Suprapubic skin (tissue), 4 donors: Measurements from ENCODE around the gene AP3B1. TPM values are rescaled to one million over a fixed set of nuclear protein-coding genes. Genes with fewer than 3 reads are reported as not detected.

Experiments
- DNase-seq, 2 donors: peaks; one replicate each; pipeline ENCODE4 v3.0.0-alpha.2; 2019; ENCODE audit warnings: low spot score in 2 of 2
- H3K27ac ChIP-seq: fragments of 200-600 bp; sonication (generic); one replicate; pipeline ENCODE4 v1.5.1; 2019
- H3K27me3 ChIP-seq: fragments of 200-600 bp; sonication (generic); one replicate; pipeline ENCODE4 v1.5.1; 2019
- H3K36me3 ChIP-seq: fragments of 200-600 bp; sonication (generic); one replicate; pipeline ENCODE4 v1.5.1; 2019
- H3K4me1 ChIP-seq: fragments of 200-600 bp; sonication (generic); one replicate; pipeline ENCODE4 v1.5.1; 2019
- H3K4me3 ChIP-seq: fragments of 200-600 bp; sonication (generic); one replicate; pipeline ENCODE4 v1.5.1; 2019; ENCODE audit warnings: mild to moderate bottlenecking
- H3K9me3 ChIP-seq: fragments of 200-600 bp; sonication (generic); one replicate; pipeline ENCODE4 v1.5.1; 2019
- CTCF ChIP-seq, 2 donors: fragments of 200-600 bp in 1 of 2; fragments of 450-650 bp in 1 of 2; sonication (generic) in 1 of 2; IDR thresholded peaks; one replicate each; pipeline ENCODE4 v1.5.1; 2016 to 2019; ENCODE audit warnings: antibody characterized with exemption in 2 of 2, mild to moderate bottlenecking in 1 of 2, moderate library complexity in 1 of 2
- EP300 ChIP-seq: sonication (generic); formaldehyde crosslinking; IDR thresholded peaks from one replicate; pipeline ENCODE4 v1.6.1; 2017; ENCODE audit warnings: antibody characterized with exemption
- POLR2A ChIP-seq, 2 donors: fragments of 450-650 bp; IDR thresholded peaks; one replicate each; pipeline ENCODE4 v1.6.1; 2017; ENCODE audit warnings: antibody characterized with exemption in 2 of 2, mild to moderate bottlenecking in 2 of 2, moderate library complexity in 2 of 2
- POLR2AphosphoS5 ChIP-seq, 3 donors: sonication (generic); formaldehyde crosslinking; IDR thresholded peaks; one replicate each; pipeline ENCODE4 v1.6.1; 2017; ENCODE audit warnings: antibody characterized with exemption in 3 of 3
- WGBS: methylation state at CpG from one replicate; pipeline ENCODE4 v1.1.5; 2018; 5-methylcytosine and 5-hydroxymethylcytosine counted together
- total RNA-seq, 4 donors: library from RNA; depleted of rRNA; stranded (reverse); fragments of >200 nt; gene quantifications; one replicate each; pipeline ENCODE4 v1.1.0, GENCODE V29; 2016

AP3B1 gene
- total RNA-seq, 4 donors from 2014 or later = 32.2 to 44.0 (median 33.1) TPM

- no peak overlapping the region for H3K4me3 ChIP-seq
- peaks cover 4% of the 10 kb centered on the region for H3K9me3 ChIP-seq
- 77% methylated on average over 2 of the region's 2 CpGs for WGBS
- peaks cover 46% of the 10 kb centered on the region for H3K36me3 ChIP-seq
- H3K27me3 ChIP-seq = no peaks in the 10 kb centered on the region
- no peaks in the 10 kb centered on the region for H3K4me1 ChIP-seq
- no peak for DNase-seq
- H3K27ac ChIP-seq = no peak overlapping the region
- TF ChIP-seq POLR2AphosphoS5 (IDR thresholded peaks at IDR 0.05) (no peak), POLR2A (IDR thresholded peaks at IDR 0.05) (no peak), CTCF (IDR thresholded peaks at IDR 0.05) (no peak), EP300 (no peak)
Measured at GRCh38 chr5:78221964-78222451, 72.5 kb downstream of the AP3B1 start.

- no peak overlapping the region for H3K4me3 ChIP-seq
- WGBS = 98% methylated on average over 1 of the region's 1 CpG
- H3K36me3 ChIP-seq = peaks cover 46% of the 10 kb centered on the region
- H3K4me1 ChIP-seq = no peaks in the 10 kb centered on the region
- H3K27ac ChIP-seq = no peak overlapping the region
- no peak for DNase-seq
- no peaks in the 10 kb centered on the region for H3K27me3 ChIP-seq
- TF ChIP-seq CTCF (IDR thresholded peaks at IDR 0.05) (no peak), POLR2A (IDR thresholded peaks at IDR 0.05) (no peak), POLR2AphosphoS5 (IDR thresholded peaks at IDR 0.05) (no peak), EP300 (no peak)
- peaks cover 4% of the 10 kb centered on the region for H3K9me3 ChIP-seq
Measured at GRCh38 chr5:78221467-78221866, 73.0 kb downstream of the AP3B1 start.

GRCh38 chr5:78215972-78216371 is 78.5 kb downstream of the AP3B1 start:
- no peak overlapping the region for H3K4me3 ChIP-seq
- no peaks in the 10 kb centered on the region for H3K27me3 ChIP-seq
- peaks cover 28% of the 10 kb centered on the region for H3K36me3 ChIP-seq
- H3K9me3 ChIP-seq = no peaks in the 10 kb centered on the region
- no peak overlapping the region for H3K27ac ChIP-seq
- no peak for DNase-seq
- 96% methylated on average over 4 of the region's 4 CpGs for WGBS
- TF ChIP-seq POLR2AphosphoS5 (IDR thresholded peaks at IDR 0.05) (no peak), EP300 (no peak), POLR2A (IDR thresholded peaks at IDR 0.05) (no peak), CTCF (IDR thresholded peaks at IDR 0.05) (no peak)
- no peaks in the 10 kb centered on the region for H3K4me1 ChIP-seq

GRCh38 chr5:78215565-78215964 is 78.9 kb downstream of the AP3B1 start:
- no peaks in the 10 kb centered on the region for H3K9me3 ChIP-seq
- H3K4me1 ChIP-seq = no peaks in the 10 kb centered on the region
- DNase-seq = no peak
- no peaks in the 10 kb centered on the region for H3K27me3 ChIP-seq
- 61% methylated on average over 1 of the region's 1 CpG for WGBS
- peaks cover 24% of the 10 kb centered on the region for H3K36me3 ChIP-seq
- H3K27ac ChIP-seq = no peak overlapping the region
- no peak for TF ChIP-seq POLR2A (IDR thresholded peaks at IDR 0.05)
- no peak for TF ChIP-seq CTCF (IDR thresholded peaks at IDR 0.05)
- no peak for TF ChIP-seq EP300
- TF ChIP-seq POLR2AphosphoS5 (IDR thresholded peaks at IDR 0.05) = no peak
- no peak overlapping the region for H3K4me3 ChIP-seq

- Histone ChIP-seq H3K4me1 (no peaks in the 10 kb centered on the region), H3K27ac (no peak overlapping the region), H3K4me3 (no peak overlapping the region), H3K27me3 (no peaks in the 10 kb centered on the region), H3K9me3 (no peaks in the 10 kb centered on the region), H3K36me3 (peaks cover 20% of the 10 kb centered on the region)
- TF ChIP-seq EP300 (no peak), POLR2A (IDR thresholded peaks at IDR 0.05) (no peak), CTCF (IDR thresholded peaks at IDR 0.05) (no peak), POLR2AphosphoS5 (IDR thresholded peaks at IDR 0.05) (no peak)
- 90% methylated on average over 3 of the region's 3 CpGs for WGBS
- DNase-seq = no peak
Measured at GRCh38 chr5:78213799-78214198, 80.7 kb downstream of the AP3B1 start.
